ENCODE results near the gene ABCB6. TPM values are rescaled to one million over a fixed set of nuclear protein-coding genes. Genes with fewer than 3 reads are reported as not detected.

The ABCB6 gene
- total and polyA plus RNA-seq, 10 donors = 8.4 to 28.7 (median 14.0) TPM

DNA sequence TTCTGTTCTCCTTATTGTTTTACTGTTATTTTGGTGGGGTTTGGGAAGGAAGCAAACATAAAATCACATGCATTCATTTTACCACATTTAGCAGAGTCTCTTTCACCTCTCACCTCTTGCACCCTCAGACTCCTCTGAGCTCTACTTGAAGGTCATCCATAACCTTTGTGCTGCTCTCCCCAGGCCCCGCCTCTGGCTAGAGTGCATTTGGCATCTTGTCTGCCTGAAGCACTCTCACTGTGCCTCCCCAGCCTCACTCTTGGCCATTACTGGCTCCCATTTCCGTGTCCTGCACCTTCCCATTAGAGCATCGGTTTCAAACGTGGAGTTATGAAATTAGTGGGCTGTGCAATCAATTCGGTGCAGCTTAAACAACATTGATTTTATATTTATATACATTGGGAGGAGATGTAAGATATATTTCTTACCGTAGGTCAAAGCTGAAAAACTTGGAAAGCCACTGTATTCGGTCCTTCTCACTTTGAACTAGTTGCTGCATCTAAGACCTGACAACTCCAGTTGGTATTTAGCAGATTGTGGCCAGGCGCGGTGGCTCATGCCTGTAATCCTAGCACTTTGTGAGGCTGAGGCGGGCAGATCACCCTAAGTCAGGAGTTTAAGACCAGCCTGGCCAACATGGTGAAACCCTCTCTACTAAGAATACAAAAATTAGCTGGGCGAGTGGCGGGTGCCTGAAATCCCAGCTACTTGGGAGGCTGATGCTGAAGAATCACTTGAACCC lies 19.1 kb downstream of the ABCB6 start:
- 84 to 88% (median 86%) methylated on average over 12 of the region's 12 CpGs for WGBS, 5 donors
- no peaks in the 10 kb centered on the region for H3K9me3 ChIP-seq
- H3K27ac ChIP-seq = no peak overlapping the region
- no peaks in the 10 kb centered on the region for H3K36me3 ChIP-seq
- no peak overlapping the region for H3K4me3 ChIP-seq
- H3K27me3 ChIP-seq (replicated peaks in 1 of 7) = peaks cover 0 to 20% (median 0%) of the 10 kb centered on the region in 7 donors
- TF ChIP-seq POLR2AphosphoS5 (IDR thresholded peaks at IDR 0.05) (no peak), POLR2A (IDR thresholded peaks at IDR 0.05) (no peak)
- TF ChIP-seq, protein P1, sequence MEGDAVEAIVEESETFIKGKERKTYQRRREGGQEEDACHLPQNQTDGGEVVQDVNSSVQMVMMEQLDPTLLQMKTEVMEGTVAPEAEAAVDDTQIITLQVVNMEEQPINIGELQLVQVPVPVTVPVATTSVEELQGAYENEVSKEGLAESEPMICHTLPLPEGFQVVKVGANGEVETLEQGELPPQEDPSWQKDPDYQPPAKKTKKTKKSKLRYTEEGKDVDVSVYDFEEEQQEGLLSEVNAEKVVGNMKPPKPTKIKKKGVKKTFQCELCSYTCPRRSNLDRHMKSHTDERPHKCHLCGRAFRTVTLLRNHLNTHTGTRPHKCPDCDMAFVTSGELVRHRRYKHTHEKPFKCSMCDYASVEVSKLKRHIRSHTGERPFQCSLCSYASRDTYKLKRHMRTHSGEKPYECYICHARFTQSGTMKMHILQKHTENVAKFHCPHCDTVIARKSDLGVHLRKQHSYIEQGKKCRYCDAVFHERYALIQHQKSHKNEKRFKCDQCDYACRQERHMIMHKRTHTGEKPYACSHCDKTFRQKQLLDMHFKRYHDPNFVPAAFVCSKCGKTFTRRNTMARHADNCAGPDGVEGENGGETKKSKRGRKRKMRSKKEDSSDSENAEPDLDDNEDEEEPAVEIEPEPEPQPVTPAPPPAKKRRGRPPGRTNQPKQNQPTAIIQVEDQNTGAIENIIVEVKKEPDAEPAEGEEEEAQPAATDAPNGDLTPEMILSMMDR (IDR thresholded peaks at IDR 0.05 in 8 of 11, conservative IDR thresholded peaks at IDR 0.05 in 3 of 11) = no peak
- DNase-seq = peak; percentile 22
- H3K4me1 ChIP-seq = no peaks in the 10 kb centered on the region
- intact Hi-C loops (cut with DNase I; ENCODE audit: low total_unique reads) = no loop called here

DNA sequence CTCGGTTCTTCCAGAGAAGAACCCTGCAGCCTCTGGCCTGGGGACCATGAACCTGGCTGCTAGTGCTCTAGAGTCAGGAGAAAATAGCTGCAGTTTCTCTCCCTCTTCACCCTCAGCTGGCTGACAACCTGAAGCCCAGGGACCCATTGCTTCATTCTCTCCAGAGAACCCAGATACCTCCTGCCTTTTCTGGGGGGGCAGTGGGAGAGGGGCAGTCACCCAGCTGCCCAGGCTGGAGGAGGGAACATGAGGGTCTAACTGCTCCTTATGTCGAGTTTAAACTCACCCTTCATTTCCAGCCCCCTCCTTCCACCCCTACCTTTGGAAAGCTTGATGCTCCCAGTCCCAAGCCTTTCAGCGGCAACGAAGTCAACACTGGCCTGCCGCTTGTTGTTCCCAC lies 19.8 kb downstream of the ABCB6 start:
- TF ChIP-seq POLR2AphosphoS5 (IDR thresholded peaks at IDR 0.05) (no peak), POLR2A (IDR thresholded peaks at IDR 0.05) (no peak)
- TF ChIP-seq, protein P1 (IDR thresholded peaks at IDR 0.05 in 8 of 11, conservative IDR thresholded peaks at IDR 0.05 in 3 of 11) = no peak
- Histone ChIP-seq H3K4me1 (no peaks in the 10 kb centered on the region), H3K36me3 (no peaks in the 10 kb centered on the region), H3K4me3 (no peak overlapping the region), H3K27me3 (replicated peaks in 1 of 7) (peaks cover 0 to 20% (median 0%) of the 10 kb centered on the region in 7 donors), H3K27ac (no peak overlapping the region), H3K9me3 (no peaks in the 10 kb centered on the region)
- 82 to 90% (median 85%) methylated on average over 5 of the region's 5 CpGs for WGBS, 5 donors
- DNase-seq = no peak
- intact Hi-C loops (cut with DNase I; ENCODE audit: low total_unique reads) = no loop called here

DNA sequence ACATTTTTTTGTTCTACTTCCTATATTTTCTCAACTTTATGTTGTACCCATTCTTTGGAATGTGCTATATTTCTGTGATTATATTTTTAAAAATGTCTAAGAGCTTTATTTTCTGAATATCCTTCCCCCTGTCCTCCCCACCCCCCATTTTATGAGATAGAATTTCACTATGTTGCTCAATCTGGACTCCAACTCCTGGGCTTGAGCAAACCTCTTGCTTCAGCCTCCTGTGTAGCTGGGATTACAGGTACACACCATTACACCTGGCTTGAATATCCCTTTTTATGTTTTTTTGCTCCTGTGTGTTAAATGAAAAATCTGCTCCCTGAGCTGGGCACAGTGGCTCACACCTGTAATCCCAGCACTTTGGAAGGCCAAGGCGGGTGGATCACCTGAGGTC lies 21.4 kb downstream of the ABCB6 start:
- no peak for DNase-seq
- Histone ChIP-seq H3K27ac (no peak overlapping the region), H3K27me3 (replicated peaks in 1 of 7) (peaks cover 0 to 20% (median 0%) of the 10 kb centered on the region in 7 donors), H3K36me3 (no peaks in the 10 kb centered on the region), H3K4me3 (no peak overlapping the region), H3K4me1 (no peaks in the 10 kb centered on the region), H3K9me3 (no peaks in the 10 kb centered on the region)
- intact Hi-C loops (cut with DNase I; ENCODE audit: low total_unique reads) = no loop called here
- WGBS, 5 donors = 77 to 100% (median 92%) methylated on average over 1 of the region's 1 CpG
- no peak for TF ChIP-seq POLR2A (IDR thresholded peaks at IDR 0.05)
- TF ChIP-seq, protein P1 (IDR thresholded peaks at IDR 0.05 in 8 of 11, conservative IDR thresholded peaks at IDR 0.05 in 3 of 11) = no peak
- no peak for TF ChIP-seq POLR2AphosphoS5 (IDR thresholded peaks at IDR 0.05)

DNA sequence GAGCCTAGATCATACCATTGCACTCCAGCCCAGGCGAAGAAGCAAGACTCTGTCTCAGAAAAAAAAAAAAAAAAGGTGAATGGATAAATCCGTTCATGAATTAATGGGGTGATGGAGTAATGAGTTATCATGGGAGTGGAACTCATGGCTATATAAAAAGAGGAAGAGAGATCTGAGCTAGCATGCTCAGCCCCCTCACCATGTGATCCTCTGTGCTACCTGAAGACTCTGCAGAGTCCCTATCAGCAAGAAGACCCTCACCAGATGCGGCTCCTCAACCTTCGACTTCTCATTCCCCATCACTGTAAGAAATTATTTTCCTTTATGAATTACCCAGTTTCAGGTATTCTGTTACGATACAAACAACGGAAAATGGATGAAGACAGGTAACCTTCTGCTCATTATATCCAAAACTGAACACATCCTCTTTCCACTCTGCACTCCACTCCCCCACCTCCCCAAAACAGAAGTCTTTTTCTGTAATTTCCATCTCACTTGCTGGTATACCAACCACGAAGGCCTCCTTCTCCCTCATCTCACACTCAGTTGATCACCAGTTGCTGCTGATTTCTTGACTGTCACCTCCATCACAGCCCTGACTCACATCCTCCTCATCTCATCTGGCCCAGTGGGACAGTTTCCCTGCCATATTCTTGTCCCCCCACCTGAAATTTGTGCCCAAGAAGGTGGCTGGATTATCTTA lies 31.9 kb downstream of the ABCB6 start:
- TF ChIP-seq, protein P1 (IDR thresholded peaks at IDR 0.05 in 8 of 11, conservative IDR thresholded peaks at IDR 0.05 in 3 of 11) = no peak
- TF ChIP-seq POLR2A (IDR thresholded peaks at IDR 0.05) (no peak), POLR2AphosphoS5 (IDR thresholded peaks at IDR 0.05) (peak in 1 of 3 donors; percentile 31)
- H3K4me1 ChIP-seq = peaks cover 0 to 13% (median 7%) of the 10 kb centered on the region in 6 donors
- peaks cover 0 to 48% (median 31%) of the 10 kb centered on the region in 6 donors for H3K36me3 ChIP-seq
- no peaks in the 10 kb centered on the region for H3K27me3 ChIP-seq (replicated peaks in 1 of 7)
- intact Hi-C loops (cut with DNase I; ENCODE audit: low total_unique reads) = no loop called here
- WGBS, 5 donors = 73 to 85% (median 81%) methylated on average over 7 of the region's 7 CpGs
- no peak for DNase-seq
- H3K9me3 ChIP-seq = no peaks in the 10 kb centered on the region
- peak overlapping the region in 2 of 8 donors; percentile 19 to 22 for H3K27ac ChIP-seq
- H3K4me3 ChIP-seq = no peak overlapping the region
